Measurements from ENCODE around the gene COMP.

DNA sequence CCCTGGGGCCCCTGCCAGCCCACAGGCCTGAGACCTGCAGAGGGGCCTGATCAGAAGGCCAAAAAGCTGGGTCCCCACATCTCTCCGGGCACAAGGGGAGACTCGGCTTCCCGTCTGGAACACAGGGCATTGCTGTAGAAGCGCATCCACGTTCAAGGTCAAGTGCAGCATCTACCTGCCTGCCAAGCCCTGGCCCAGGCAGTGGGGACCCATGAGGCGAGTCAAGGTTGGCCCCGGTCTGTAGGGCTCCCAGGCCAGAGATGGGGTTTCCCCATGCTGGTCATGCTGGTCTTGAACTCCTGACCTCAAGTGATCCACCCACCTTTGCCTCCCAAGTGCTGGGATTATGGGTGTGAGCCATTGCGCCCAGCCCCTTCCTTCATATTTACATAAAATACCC lies 13.5 kb upstream of the COMP start:
- TF ChIP-seq, protein P1, sequence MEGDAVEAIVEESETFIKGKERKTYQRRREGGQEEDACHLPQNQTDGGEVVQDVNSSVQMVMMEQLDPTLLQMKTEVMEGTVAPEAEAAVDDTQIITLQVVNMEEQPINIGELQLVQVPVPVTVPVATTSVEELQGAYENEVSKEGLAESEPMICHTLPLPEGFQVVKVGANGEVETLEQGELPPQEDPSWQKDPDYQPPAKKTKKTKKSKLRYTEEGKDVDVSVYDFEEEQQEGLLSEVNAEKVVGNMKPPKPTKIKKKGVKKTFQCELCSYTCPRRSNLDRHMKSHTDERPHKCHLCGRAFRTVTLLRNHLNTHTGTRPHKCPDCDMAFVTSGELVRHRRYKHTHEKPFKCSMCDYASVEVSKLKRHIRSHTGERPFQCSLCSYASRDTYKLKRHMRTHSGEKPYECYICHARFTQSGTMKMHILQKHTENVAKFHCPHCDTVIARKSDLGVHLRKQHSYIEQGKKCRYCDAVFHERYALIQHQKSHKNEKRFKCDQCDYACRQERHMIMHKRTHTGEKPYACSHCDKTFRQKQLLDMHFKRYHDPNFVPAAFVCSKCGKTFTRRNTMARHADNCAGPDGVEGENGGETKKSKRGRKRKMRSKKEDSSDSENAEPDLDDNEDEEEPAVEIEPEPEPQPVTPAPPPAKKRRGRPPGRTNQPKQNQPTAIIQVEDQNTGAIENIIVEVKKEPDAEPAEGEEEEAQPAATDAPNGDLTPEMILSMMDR (conservative IDR thresholded peaks at IDR 0.05; ENCODE audit: low read length) = no peak
- TF ChIP-seq EZH2phosphoT487 (IDR thresholded peaks at IDR 0.05; ENCODE audit: borderline replicate concordance) = no peak
